SU-DHL-6 (cell line): ENCODE measurements around the gene BRD9.
"Not testable (repeated sequence)": the region's sequence is repeated elsewhere in the genome, so short reads cannot be mapped to it uniquely, and the experiment has no call there.

Experiments
- H2AFZ ChIP-seq: fragments of 200-600 bp; sonication (generic); 2 replicates; pipeline ENCODE4 v1.6.1; 2014; ENCODE audit warnings: low read depth, mild to moderate bottlenecking, moderate library complexity, mixed read lengths, antibody characterized with exemption, low read length; ENCODE audit not compliant: severe bottlenecking
- H3F3A ChIP-seq: fragments of 200-600 bp; shearing (Covaris generic); 2 replicates; pipeline ENCODE4 v1.6.0; 2016; ENCODE audit warnings: antibody characterized with exemption, mild to moderate bottlenecking; ENCODE audit not compliant: insufficient read depth
- H3K27ac ChIP-seq: fragments of 200-600 bp; sonication (generic); 2 replicates; pipeline ENCODE4 v1.5.1; 2016; ENCODE audit warnings: low read depth, mild to moderate bottlenecking, low read length, moderate library complexity, mixed read lengths
- H3K27me3 ChIP-seq: fragments of 200-600 bp; sonication (generic), shearing (Covaris generic); 2 replicates; pipeline ENCODE4 v1.6.0; 2014; ENCODE audit warnings: mild to moderate bottlenecking, low read length
- H3K36me3 ChIP-seq: fragments of 200-600 bp; sonication (generic); 2 replicates; pipeline ENCODE4 v1.6.1; 2014; ENCODE audit warnings: mild to moderate bottlenecking, low read length, mixed read lengths
- H3K4me2 ChIP-seq: fragments of 300-600, 200-600 bp; shearing (Covaris generic), sonication (generic); 2 replicates; pipeline ENCODE4 v1.6.0; 2014; ENCODE audit warnings: low read length, low read depth, mild to moderate bottlenecking; ENCODE audit not compliant: poor library complexity, severe bottlenecking
- H3K4me3 ChIP-seq: fragments of 200-600 bp; sonication (generic); 2 replicates; pipeline ENCODE4 v1.5.1; 2014; ENCODE audit warnings: antibody characterized with exemption, low read length, mild to moderate bottlenecking, mixed read lengths; ENCODE audit not compliant: insufficient read depth, poor library complexity, severe bottlenecking
- H3K79me2 ChIP-seq: fragments of 200-600 bp; sonication (generic); 2 replicates; pipeline ENCODE4 v1.6.1; 2014; ENCODE audit warnings: mild to moderate bottlenecking, low read length, moderate library complexity; ENCODE audit not compliant: insufficient read depth
- H3K9ac ChIP-seq: fragments of 200-600 bp; sonication (generic); 2 replicates; pipeline ENCODE4 v1.7.0; 2014; ENCODE audit warnings: mild to moderate bottlenecking, low read length
- H3K9me2 ChIP-seq: fragments of 200-600 bp; sonication (generic); replicated peaks from 2 replicates; pipeline ENCODE4 v1.6.1; 2014; ENCODE audit warnings: low read length; ENCODE audit not compliant: insufficient read depth
- H3K9me3 ChIP-seq: fragments of 200-600 bp; sonication (generic); 2 replicates; pipeline ENCODE4 v1.6.1; 2014; ENCODE audit warnings: low read length, mixed read lengths; ENCODE audit not compliant: insufficient read depth
- H4K20me1 ChIP-seq: fragments of 200-600 bp; sonication (generic); 2 replicates; pipeline ENCODE4 v1.6.1; 2014; ENCODE audit warnings: low read depth, mild to moderate bottlenecking, antibody characterized with exemption, low read length, moderate library complexity, mixed read lengths
- EZH2phosphoT487 ChIP-seq: fragments of 200-600 bp; sonication (generic), shearing (Covaris generic); conservative IDR thresholded peaks from 2 replicates; pipeline ENCODE4 v1.6.1; 2018; ENCODE audit warnings: mild to moderate bottlenecking, antibody characterized with exemption, low read length, moderate library complexity, mixed read lengths
- TF ChIP-seq, protein P1 (sequence below): fragments of 200-600 bp; sonication (generic); IDR thresholded peaks from one replicate; pipeline ENCODE4 v1.5.1; 2017; ENCODE audit warnings: antibody characterized with exemption, mild to moderate bottlenecking, low read length, moderate library complexity; ENCODE audit not compliant: insufficient read depth, poor library complexity, severe bottlenecking

The BRD9 gene

DNA sequence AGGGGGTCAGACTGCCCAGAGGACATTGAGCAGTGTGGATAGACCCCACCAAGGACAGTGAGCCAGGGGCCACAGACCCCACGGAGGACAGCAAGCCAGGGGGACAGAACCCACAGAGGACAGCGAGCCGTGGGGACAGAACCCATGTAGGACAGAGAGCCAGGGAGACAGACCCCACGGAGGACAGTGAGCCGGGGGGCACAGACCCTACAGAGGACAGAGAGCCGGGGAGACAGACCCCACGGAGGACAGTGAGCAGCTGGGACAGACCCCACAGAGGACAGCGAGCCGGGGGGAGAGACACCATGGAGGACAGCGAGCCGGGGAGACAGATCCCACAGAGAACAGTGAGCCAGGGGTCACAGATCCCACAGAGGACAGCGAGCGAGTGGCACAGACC is 38.4 kb downstream of the BRD9 start:
- Histone ChIP-seq H3K79me2 (no peaks in the 10 kb centered on the region), H2AFZ (no peak overlapping the region), H3K4me3 (no peak overlapping the region), H3K4me2 (no peak overlapping the region), H3K36me3 (no peaks in the 10 kb centered on the region), H3K27ac (no peak overlapping the region), H3K9ac (no peak overlapping the region), H3K27me3 (no peaks in the 10 kb centered on the region), H3K9me2 (no peaks in the 10 kb centered on the region), H4K20me1 (no peaks in the 10 kb centered on the region), H3K9me3 (no peaks in the 10 kb centered on the region), H3F3A (no peaks in the 10 kb centered on the region)
- no peak for TF ChIP-seq EZH2phosphoT487

DNA sequence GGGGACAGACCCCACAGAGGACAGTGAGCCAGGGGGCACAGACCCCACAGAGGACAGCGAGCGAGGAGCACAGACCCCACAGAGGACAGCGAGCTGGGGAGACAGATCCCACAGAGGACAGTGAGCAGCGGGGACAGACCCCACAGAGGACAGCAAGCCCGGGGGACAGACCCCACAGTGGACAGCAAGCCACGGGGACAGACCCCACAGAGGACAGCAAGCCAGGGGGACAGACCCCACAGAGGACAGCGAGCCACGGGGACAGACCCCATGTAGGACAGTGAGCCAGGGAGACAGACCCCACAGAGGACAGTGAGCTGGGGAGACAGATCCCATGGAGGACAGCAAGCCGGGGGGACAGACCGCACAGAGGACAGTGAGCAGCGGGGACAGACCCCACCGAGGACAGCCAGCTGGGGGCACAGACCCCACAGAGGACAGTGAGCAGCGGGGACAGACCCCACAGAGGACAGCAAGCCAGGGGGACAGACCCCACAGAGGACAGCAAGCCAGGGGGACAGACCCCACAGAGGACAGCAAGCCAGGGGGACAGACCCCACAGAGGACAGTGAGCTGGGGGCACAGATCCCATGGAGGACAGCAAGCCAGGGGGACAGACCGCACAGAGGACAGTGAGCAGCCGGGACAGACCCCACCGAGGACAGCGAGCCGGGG is 39.0 kb downstream of the BRD9 start:
- not testable (repeated sequence) for H3K4me2 ChIP-seq

DNA sequence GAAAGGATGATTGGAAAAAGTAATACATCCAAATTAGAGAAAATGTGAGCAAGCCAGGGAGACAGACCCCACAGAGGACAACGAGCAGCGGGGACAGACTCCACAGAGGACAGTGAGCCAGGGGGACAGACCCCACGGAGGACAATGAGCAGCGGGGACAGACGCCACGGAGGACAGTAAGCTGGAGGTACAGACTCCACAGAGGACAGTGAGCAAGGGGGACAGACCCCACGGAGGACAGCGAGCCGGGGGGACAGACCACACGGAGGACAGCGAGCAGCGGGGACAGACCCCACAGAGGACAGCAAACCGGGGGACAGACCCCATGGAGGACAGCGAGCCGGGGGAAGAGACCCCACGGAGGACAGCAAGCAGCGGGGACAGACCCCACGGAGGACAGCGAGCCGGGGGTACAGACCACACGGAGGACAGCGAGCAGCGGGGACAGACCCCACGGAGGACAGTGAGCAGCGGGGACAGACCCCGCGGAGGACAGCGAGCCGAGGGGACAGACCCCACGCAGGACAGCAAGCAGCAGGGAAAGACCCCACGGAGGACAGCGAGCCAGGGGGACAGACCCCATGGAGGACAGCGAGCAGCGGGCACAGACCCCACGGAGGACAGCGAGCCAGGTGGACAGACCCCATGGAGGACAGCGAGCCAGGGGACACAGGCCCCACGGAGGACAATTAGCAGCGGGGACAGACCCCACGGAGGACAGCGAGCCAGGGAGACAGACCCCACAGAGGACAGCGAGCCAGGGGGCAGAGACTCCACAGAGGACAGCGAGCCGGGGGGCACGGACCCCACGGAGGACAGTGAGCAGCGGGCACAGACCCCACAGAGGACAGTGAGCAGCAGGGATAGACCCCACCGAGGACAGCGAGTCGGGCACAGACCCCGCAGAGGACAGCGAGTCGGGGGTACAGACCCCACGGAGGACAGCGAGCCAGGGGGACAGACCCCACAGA is 39.9 kb downstream of the BRD9 start:
- no peaks in the 10 kb centered on the region for H3F3A ChIP-seq
- no peak for TF ChIP-seq EZH2phosphoT487
- TF ChIP-seq, protein P1, sequence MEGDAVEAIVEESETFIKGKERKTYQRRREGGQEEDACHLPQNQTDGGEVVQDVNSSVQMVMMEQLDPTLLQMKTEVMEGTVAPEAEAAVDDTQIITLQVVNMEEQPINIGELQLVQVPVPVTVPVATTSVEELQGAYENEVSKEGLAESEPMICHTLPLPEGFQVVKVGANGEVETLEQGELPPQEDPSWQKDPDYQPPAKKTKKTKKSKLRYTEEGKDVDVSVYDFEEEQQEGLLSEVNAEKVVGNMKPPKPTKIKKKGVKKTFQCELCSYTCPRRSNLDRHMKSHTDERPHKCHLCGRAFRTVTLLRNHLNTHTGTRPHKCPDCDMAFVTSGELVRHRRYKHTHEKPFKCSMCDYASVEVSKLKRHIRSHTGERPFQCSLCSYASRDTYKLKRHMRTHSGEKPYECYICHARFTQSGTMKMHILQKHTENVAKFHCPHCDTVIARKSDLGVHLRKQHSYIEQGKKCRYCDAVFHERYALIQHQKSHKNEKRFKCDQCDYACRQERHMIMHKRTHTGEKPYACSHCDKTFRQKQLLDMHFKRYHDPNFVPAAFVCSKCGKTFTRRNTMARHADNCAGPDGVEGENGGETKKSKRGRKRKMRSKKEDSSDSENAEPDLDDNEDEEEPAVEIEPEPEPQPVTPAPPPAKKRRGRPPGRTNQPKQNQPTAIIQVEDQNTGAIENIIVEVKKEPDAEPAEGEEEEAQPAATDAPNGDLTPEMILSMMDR, result no peak
- H3K9ac ChIP-seq, result no peak overlapping the region
- H3K9me2 ChIP-seq, result no peaks in the 10 kb centered on the region
- H3K9me3 ChIP-seq, result no peaks in the 10 kb centered on the region
- no peak overlapping the region for H2AFZ ChIP-seq
- H4K20me1 ChIP-seq, result no peaks in the 10 kb centered on the region
- H3K36me3 ChIP-seq, result no peaks in the 10 kb centered on the region
- no peak overlapping the region for H3K4me3 ChIP-seq
- H3K27ac ChIP-seq, result no peak overlapping the region
- H3K4me2 ChIP-seq, result no peak overlapping the region
- no peaks in the 10 kb centered on the region for H3K79me2 ChIP-seq
- H3K27me3 ChIP-seq, result no peaks in the 10 kb centered on the region

More for the DNA sequence above, 39.0 kb downstream of the BRD9 start:
- H3F3A ChIP-seq, H3K27ac ChIP-seq, H3K4me3 ChIP-seq, H3K27me3 ChIP-seq, H3K9me2 ChIP-seq, H2AFZ ChIP-seq, H3K9me3 ChIP-seq, H3K36me3 ChIP-seq, H4K20me1 ChIP-seq, H3K9ac ChIP-seq, H3K79me2 ChIP-seq: not testable (repeated sequence)

DNA sequence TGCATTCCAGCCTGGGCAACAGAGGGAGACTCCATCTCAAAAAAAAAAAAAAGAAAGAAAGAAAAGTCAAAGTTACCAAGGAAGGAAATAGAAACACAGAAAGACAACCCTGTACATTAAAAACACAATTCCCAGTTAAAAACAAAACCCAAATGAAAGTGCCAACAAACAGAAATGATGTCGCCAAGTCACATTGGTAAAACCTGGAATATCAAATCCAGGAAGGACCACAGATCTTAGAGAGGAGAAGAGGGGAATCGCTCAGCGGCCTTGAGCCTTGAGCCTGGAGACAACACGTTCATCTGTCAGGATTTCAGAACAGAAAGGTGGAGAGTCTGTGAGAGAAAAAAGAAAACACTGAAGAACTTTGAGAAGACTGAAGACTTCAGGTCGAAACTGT is 40.6 kb downstream of the BRD9 start:
- no peak overlapping the region for H2AFZ ChIP-seq
- TF ChIP-seq EZH2phosphoT487, result no peak
- TF ChIP-seq, protein P1, result no peak
- no peaks in the 10 kb centered on the region for H3K36me3 ChIP-seq
- H3F3A ChIP-seq, result no peaks in the 10 kb centered on the region
- no peak overlapping the region for H3K27ac ChIP-seq
- no peak overlapping the region for H3K9ac ChIP-seq
- no peak overlapping the region for H3K4me3 ChIP-seq
- H3K4me2 ChIP-seq, result no peak overlapping the region
- no peaks in the 10 kb centered on the region for H3K9me2 ChIP-seq
- H4K20me1 ChIP-seq, result no peaks in the 10 kb centered on the region
- H3K79me2 ChIP-seq, result no peaks in the 10 kb centered on the region
- no peaks in the 10 kb centered on the region for H3K27me3 ChIP-seq
- H3K9me3 ChIP-seq, result no peaks in the 10 kb centered on the region
